Naive B cell (primary cell): ENCODE data around the gene TMX2. TPM values are rescaled to one million over a fixed set of nuclear protein-coding genes. Genes with fewer than 3 reads are reported as not detected.

Source experiments
- ATAC-seq, 2 donors: fragments of 150-1000 bp; cut with Tn5 transposase; 2 replicates each; pipeline ENCODE4 v1.10.0; 2021; ENCODE audit warnings: low read depth in 2 of 2, mild to moderate bottlenecking in 2 of 2, moderate library complexity in 2 of 2
- DNase-seq: peaks from one replicate; pipeline ENCODE4 v3.0.0; 2022
- H3K27ac Mint-ChIP-seq, 6 donors: one replicate each; pipeline ENCODE4 v1.8.0; 2020 to 2022; ENCODE audit warnings: mild to moderate bottlenecking in 6 of 6, mixed read lengths in 6 of 6, moderate library complexity in 5 of 6, inconsistent platforms in 2 of 6
- H3K27me3 Mint-ChIP-seq, 3 donors: one replicate each; pipeline ENCODE4 v1.8.0; 2021 to 2022; ENCODE audit warnings: mixed read lengths in 3 of 3, mild to moderate bottlenecking in 1 of 3
- H3K36me3 Mint-ChIP-seq, 2 donors: one replicate each; pipeline ENCODE4 v1.8.0; 2020 to 2022; ENCODE audit warnings: mixed read lengths in 2 of 2, inconsistent platforms in 1 of 2, mild to moderate bottlenecking in 1 of 2
- H3K4me1 Mint-ChIP-seq, 3 donors: one replicate each; pipeline ENCODE4 v1.8.0; 2020 to 2022; ENCODE audit warnings: mixed read lengths in 3 of 3, inconsistent platforms in 1 of 3, mild to moderate bottlenecking in 1 of 3, moderate library complexity in 1 of 3
- H3K4me3 Mint-ChIP-seq, 8 donors: one replicate each; pipeline ENCODE4 v1.8.0; 2020 to 2022; ENCODE audit warnings: mild to moderate bottlenecking in 8 of 8, mixed read lengths in 8 of 8, moderate library complexity in 8 of 8, inconsistent platforms in 2 of 8
- H3K9me3 Mint-ChIP-seq, 7 donors: one replicate each; pipeline ENCODE4 v1.8.0; 2020 to 2022; ENCODE audit warnings: mixed read lengths in 7 of 7, mild to moderate bottlenecking in 5 of 7, inconsistent platforms in 2 of 7, moderate library complexity in 1 of 7
- polyA plus RNA-seq, 6 donors: library from polyadenylated mRNA; unstranded; fragments of 300-500 nt; fragmentation: Illumina TruSeq; gene quantifications; one replicate each; pipeline ENCODE4 v1.2.3, GENCODE V29; 2021; ENCODE audit warnings: low read depth in 6 of 6

Gene TMX2
- polyA plus RNA-seq, 6 donors from 2014 or later: 61.5 to 77.9 (median 72.3) TPM

DNA sequence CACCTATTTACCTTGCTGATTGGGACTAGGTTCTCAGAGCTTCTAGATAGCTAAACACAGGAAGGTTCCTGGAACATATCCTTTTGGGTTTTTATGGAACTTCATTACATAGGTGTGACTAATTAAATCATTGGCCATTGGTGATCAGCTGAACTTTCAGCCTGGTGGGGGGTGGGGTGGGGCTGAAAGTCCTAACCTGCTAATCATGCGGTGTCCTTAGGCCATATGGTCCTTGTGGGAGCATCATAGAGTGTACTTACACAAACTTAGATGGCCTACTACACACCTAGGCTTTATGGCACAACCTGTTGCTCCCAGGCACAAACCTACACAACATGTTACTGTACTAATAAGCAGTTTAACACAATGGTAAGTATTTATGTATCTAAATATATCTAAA, 20.3 kb downstream of the TMX2 start:
- H3K36me3 Mint-ChIP-seq: peaks cover 0 to 7% of the 10 kb centered on the region in 2 donors
- ATAC-seq (no peak), DNase-seq (no peak)
- H3K4me3 Mint-ChIP-seq: no peak overlapping the region
- H3K27ac Mint-ChIP-seq: no peak overlapping the region
- no peaks in the 10 kb centered on the region for H3K27me3 Mint-ChIP-seq
- no peaks in the 10 kb centered on the region for H3K9me3 Mint-ChIP-seq
- peaks cover 8 to 11% (median 9%) of the 10 kb centered on the region in 3 donors for H3K4me1 Mint-ChIP-seq

DNA sequence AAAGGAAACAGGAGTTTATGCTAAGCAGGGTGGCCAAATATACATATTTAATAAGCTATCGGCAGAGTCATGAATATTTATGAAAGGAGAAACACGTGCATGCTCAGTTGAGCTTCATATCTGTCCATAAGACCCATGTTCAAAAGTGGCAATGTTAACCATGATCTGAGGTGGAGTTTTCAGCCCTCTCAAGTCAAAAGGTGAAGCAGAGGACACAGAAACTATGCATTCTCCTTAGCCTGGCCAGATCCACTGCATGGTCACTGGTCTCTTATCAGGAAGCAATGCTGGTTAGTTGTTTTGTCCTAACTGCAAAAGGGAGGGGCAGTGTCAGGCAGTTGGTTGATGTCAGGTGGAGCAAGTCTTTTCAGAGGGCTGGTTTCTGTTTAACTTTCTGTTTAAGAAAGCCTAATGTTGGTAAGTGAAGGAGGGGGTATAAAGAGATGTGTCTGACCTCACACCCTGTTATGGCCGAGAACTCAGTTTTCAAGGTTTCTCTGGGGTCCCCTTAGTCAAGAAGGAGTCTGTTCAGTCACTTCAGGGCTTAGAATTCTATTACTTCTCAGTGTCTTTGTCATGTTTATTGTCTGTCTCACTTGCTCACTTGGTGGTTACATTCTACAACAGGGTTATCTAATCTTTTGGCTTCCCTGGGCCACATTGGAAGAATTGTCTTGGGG, 23.4 kb downstream of the TMX2 start:
- no peak for ATAC-seq
- no peak for DNase-seq
- Mint-ChIP-seq H3K27ac (peak overlapping the region in 2 of 6 donors; percentile 19 to 65), H3K4me1 (peaks cover under 1 to 11% (median 6%) of the 10 kb centered on the region in 3 donors), H3K4me3 (peak overlapping the region in 2 of 8 donors; percentile 32 to 49), H3K27me3 (no peaks in the 10 kb centered on the region), H3K9me3 (no peaks in the 10 kb centered on the region), H3K36me3 (peaks cover 9 to 13% of the 10 kb centered on the region in 2 donors)

- peaks cover 6 to 19% of the 10 kb centered on the region in 2 donors for H3K36me3 Mint-ChIP-seq
- ATAC-seq (peak; percentile 78), DNase-seq (peak; percentile 86)
- no peaks in the 10 kb centered on the region for H3K27me3 Mint-ChIP-seq
- no peaks in the 10 kb centered on the region for H3K9me3 Mint-ChIP-seq
- H3K4me1 Mint-ChIP-seq: peaks cover 25 to 51% (median 47%) of the 10 kb centered on the region in 3 donors
- H3K4me3 Mint-ChIP-seq: peak within 1 kb of the TSS; percentile 94 to 100 (median 98)
- peak within 1 kb of the TSS; percentile 98 to 100 (median 100) for H3K27ac Mint-ChIP-seq
These were observed 29.0 kb downstream of the TMX2 start, which contains the start of gene SELENOH for GRCh38 chr11:57741132-57742086. Gene SELENOH, plus strand, starts transcription at chr11:57741491. Its CDS starts 105 bp downstream, at chr11:57741596.

DNA sequence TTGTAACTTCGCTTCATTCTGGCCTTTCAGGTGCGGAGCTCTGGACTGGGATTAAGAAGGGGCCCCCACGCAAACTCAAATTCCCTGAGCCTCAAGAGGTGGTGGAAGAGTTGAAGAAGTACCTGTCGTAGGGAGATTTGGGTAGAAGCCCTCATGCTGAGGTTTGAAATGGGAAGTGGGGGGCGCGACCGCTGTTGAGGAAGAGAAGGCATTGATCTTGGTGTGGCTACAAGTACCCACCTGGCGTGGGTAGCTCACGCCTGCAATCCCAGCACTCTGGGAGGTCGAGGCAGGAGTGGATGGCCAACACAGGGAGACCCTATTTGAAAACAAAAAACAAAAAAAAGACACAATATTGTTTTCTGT, 29.7 kb downstream of the TMX2 start:
- H3K4me1 Mint-ChIP-seq: peaks cover 27 to 57% (median 51%) of the 10 kb centered on the region in 3 donors
- peak overlapping the region; percentile 94 to 100 (median 98) for H3K4me3 Mint-ChIP-seq
- H3K36me3 Mint-ChIP-seq: peaks cover 8 to 22% of the 10 kb centered on the region in 2 donors
- DNase-seq (no peak), ATAC-seq (peak; percentile 0 to 2)
- peak overlapping the region; percentile 98 to 100 (median 100) for H3K27ac Mint-ChIP-seq
- no peaks in the 10 kb centered on the region for H3K9me3 Mint-ChIP-seq
- no peaks in the 10 kb centered on the region for H3K27me3 Mint-ChIP-seq

DNA sequence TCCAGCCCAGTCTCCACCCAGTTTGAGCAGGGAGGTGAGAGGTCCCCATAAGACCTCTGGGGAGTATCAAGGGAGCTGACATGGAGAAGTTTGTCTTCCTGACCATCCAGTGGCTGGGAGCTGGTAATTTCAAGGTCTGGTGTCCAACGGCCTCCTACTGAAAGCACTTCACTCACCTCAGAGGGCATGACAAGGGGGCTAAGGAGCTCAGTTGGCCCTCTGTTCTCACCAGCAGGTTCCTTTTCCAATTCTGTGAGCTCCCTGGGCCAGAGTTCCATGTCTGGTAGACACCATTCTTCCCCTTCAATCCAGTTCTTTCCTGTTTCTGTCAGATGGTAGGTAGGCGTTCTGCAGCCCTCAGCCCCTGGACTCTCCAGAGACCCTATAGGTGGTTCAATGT, 32.0 kb downstream of the TMX2 start:
- H3K4me1 Mint-ChIP-seq: peaks cover 34 to 60% (median 51%) of the 10 kb centered on the region in 3 donors
- ATAC-seq (no peak), DNase-seq (no peak)
- H3K36me3 Mint-ChIP-seq: peaks cover 4 to 17% of the 10 kb centered on the region in 2 donors
- peak overlapping the region in 5 of 6 donors; percentile 44 to 88 (median 80) for H3K27ac Mint-ChIP-seq
- H3K9me3 Mint-ChIP-seq: no peaks in the 10 kb centered on the region
- H3K4me3 Mint-ChIP-seq: peak overlapping the region in 5 of 8 donors; percentile 15 to 82 (median 70)
- H3K27me3 Mint-ChIP-seq: no peaks in the 10 kb centered on the region

DNA sequence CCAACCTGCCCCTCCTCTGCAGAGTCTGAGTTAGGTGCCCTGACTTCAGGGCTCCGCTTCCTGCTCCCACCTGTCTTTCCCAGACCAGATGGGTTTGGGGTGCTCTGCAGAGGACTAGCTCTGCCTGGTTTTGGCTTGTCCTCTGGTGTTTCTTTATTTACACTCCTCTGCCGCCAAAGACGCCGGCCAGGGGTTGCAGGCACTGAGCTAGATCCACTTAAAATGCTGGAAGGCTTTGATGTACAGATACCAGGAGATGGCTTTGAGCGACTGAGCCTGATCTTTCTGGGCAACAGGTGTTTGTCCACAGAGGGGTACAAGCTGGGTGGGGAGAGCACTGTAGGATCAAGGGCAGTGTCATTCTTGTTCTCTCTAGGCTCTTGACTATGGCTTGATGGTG, 32.8 kb downstream of the TMX2 start:
- Mint-ChIP-seq H3K36me3 (peaks cover 4 to 17% of the 10 kb centered on the region in 2 donors), H3K27ac (peak overlapping the region; percentile 69 to 90 (median 82)), H3K9me3 (no peaks in the 10 kb centered on the region), H3K27me3 (no peaks in the 10 kb centered on the region), H3K4me3 (peak overlapping the region in 4 of 8 donors; percentile 9 to 82 (median 56)), H3K4me1 (peaks cover 34 to 60% (median 51%) of the 10 kb centered on the region in 3 donors)
- no peak for DNase-seq
- no peak for ATAC-seq

- DNase-seq (no peak), ATAC-seq (no peak)
- Mint-ChIP-seq H3K4me3 (peak overlapping the region in 2 of 8 donors; percentile 33 to 67), H3K27ac (peak overlapping the region in 5 of 6 donors; percentile 70 to 93 (median 80)), H3K27me3 (no peaks in the 10 kb centered on the region), H3K9me3 (no peaks in the 10 kb centered on the region), H3K4me1 (peaks cover 34 to 53% (median 48%) of the 10 kb centered on the region in 3 donors), H3K36me3 (peaks cover 4 to 11% of the 10 kb centered on the region in 2 donors)
These were observed 34.5 kb downstream of the TMX2 start for GRCh38 chr11:57746920-57747319.

- Mint-ChIP-seq H3K27me3 (no peaks in the 10 kb centered on the region), H3K36me3 (peaks cover 4 to 7% of the 10 kb centered on the region in 2 donors), H3K9me3 (no peaks in the 10 kb centered on the region), H3K27ac (peak overlapping the region in 3 of 6 donors; percentile 49 to 92 (median 78)), H3K4me3 (no peak overlapping the region), H3K4me1 (peaks cover 12 to 17% (median 15%) of the 10 kb centered on the region in 3 donors)
- ATAC-seq (no peak), DNase-seq (no peak)
These were observed 38.8 kb downstream of the TMX2 start for GRCh38 chr11:57751176-57751575.

- H3K4me1 Mint-ChIP-seq: peaks cover 7 to 15% (median 12%) of the 10 kb centered on the region in 3 donors
- H3K9me3 Mint-ChIP-seq: no peaks in the 10 kb centered on the region
- H3K27me3 Mint-ChIP-seq: no peaks in the 10 kb centered on the region
- H3K4me3 Mint-ChIP-seq: no peak within 1 kb of the TSS
- DNase-seq: no peak
- H3K27ac Mint-ChIP-seq: peak within 1 kb of the TSS in 5 of 6 donors; percentile 8 to 92 (median 76)
- peaks cover 4 to 7% of the 10 kb centered on the region in 2 donors for H3K36me3 Mint-ChIP-seq
- peak in 1 of 2 donors; percentile 33 for ATAC-seq
These were observed 39.4 kb downstream of the TMX2 start, which contains the start of gene BTBD18 for GRCh38 chr11:57751676-57752253. Gene BTBD18, minus strand, starts transcription at chr11:57751819. Its CDS starts 631 bp downstream, at chr11:57751188.

- Mint-ChIP-seq H3K4me1 (peaks cover 6 to 11% (median 7%) of the 10 kb centered on the region in 3 donors), H3K4me3 (peak overlapping the region in 1 of 8 donors; percentile 28), H3K9me3 (no peaks in the 10 kb centered on the region), H3K27me3 (no peaks in the 10 kb centered on the region), H3K27ac (peak overlapping the region in 2 of 6 donors; percentile 60 to 70), H3K36me3 (no peaks in the 10 kb centered on the region)
- DNase-seq: no peak
- no peak for ATAC-seq
These were observed 40.6 kb downstream of the TMX2 start for GRCh38 chr11:57752954-57753353.

- ATAC-seq: no peak
- Mint-ChIP-seq H3K36me3 (no peaks in the 10 kb centered on the region), H3K4me1 (peaks cover 13 to 20% (median 20%) of the 10 kb centered on the region in 3 donors), H3K27me3 (no peaks in the 10 kb centered on the region), H3K27ac (peak overlapping the region in 1 of 6 donors; percentile 1), H3K9me3 (no peaks in the 10 kb centered on the region), H3K4me3 (no peak overlapping the region)
- DNase-seq: no peak
These were observed 45.8 kb downstream of the TMX2 start for GRCh38 chr11:57758174-57758573.

DNA sequence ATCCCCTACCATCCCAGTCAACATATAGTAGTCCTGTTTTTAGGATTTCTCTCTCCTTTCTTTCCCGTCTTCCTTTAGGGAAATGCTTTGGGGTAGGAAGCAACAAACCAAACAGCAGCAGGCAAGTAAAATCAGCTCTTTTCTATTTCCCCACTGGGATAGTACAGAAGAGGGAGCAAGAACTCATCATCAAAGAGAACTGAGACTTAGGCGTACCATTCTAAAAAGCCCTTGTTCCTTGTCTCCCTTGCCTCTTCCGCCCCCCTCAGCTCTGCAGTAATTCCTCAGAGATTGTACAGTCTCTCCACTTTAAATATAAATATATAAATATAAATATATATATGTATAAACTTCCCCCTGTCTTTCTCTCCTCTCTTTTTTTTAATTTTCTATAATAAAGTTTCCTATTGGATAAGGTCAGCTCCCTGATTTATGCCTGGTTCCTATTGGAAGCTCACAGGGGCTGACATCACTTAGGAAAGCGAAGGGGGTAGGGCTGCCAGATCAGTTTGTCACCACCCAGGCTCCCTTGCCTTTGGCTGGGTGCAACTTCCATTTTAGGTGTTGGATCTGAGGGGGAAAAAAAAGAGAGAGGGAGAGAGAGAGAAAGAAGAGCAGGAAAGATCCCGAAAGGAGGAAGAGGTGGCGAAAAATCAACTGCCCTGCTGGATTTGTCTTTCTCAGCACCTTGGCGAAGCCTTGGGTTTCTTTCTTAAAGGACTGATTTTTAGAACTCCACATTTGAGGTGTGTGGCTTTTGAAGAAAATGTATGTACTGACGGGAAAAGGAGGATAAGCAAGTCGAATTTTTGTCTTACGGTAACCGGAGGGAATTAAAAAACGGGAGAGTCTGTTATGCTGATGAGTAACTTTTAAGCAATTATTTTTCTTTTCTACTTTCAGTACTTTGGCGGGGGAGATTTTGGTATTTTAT, 49.2 kb downstream of the TMX2 start, which contains the start of gene CTNND1:
Gene CTNND1, plus strand, starts transcription at position 502 of the 934 bp plus-strand sequence. CDS start 29,677 bp downstream, outside the sequence.
- Mint-ChIP-seq H3K36me3 (no peaks in the 10 kb centered on the region), H3K27ac (peak within 1 kb of the TSS; percentile 88 to 99 (median 94)), H3K27me3 (no peaks in the 10 kb centered on the region), H3K9me3 (no peaks in the 10 kb centered on the region), H3K4me3 (peak within 1 kb of the TSS; percentile 91 to 98 (median 96)), H3K4me1 (peaks cover 27 to 40% (median 38%) of the 10 kb centered on the region in 3 donors)
- DNase-seq (peak; percentile 39), ATAC-seq (peak; percentile 82 to 90)
